C4-2B (cell line): ENCODE data around the gene OSBP.
"Not testable (repeated sequence)": the region's sequence is repeated elsewhere in the genome, so short reads cannot be mapped to it uniquely, and the experiment has no call there.

Experiments
- H3K27ac ChIP-seq: fragments of 450-650 bp; 2 replicates; pipeline ENCODE4 v1.5.1; 2017
- CTCF ChIP-seq: fragments of 450-650 bp; conservative IDR thresholded peaks from 2 replicates; pipeline ENCODE4 v1.5.1; 2017; ENCODE audit warnings: mild to moderate bottlenecking
- ZFX ChIP-seq: fragments of 450-650 bp; IDR thresholded peaks from 2 replicates; pipeline ENCODE4 v1.6.1; 2017

The OSBP gene

GRCh38 chr11:59545179-59546020, 70.2 kb downstream of the OSBP start:
- TF ChIP-seq ZFX: no peak
- no peak for TF ChIP-seq CTCF
- no peak overlapping the region for H3K27ac ChIP-seq

GRCh38 chr11:59544869-59545178, 70.8 kb downstream of the OSBP start:
- no peak for TF ChIP-seq ZFX
- TF ChIP-seq CTCF: no peak
- no peak overlapping the region for H3K27ac ChIP-seq

DNA sequence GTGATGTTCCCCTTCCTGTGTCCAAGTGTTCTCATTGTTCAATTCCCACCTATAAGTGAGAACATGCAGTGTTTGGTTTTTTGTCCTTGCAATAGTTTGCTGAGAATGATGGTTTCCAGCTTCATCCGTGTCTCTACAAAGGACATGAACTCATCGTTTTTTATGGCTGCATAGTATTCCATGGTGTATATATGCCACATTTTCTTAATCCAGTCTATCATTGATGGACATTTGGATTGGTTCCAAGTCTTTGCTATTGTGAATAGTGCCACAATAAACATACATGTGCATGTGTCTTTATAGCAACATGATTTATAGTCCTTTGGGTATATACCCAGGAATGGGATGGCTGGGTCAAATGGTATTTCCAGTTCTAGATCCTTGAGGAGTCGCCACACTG, 71.9 kb downstream of the OSBP start:
- H3K27ac ChIP-seq: not testable (repeated sequence)

DNA sequence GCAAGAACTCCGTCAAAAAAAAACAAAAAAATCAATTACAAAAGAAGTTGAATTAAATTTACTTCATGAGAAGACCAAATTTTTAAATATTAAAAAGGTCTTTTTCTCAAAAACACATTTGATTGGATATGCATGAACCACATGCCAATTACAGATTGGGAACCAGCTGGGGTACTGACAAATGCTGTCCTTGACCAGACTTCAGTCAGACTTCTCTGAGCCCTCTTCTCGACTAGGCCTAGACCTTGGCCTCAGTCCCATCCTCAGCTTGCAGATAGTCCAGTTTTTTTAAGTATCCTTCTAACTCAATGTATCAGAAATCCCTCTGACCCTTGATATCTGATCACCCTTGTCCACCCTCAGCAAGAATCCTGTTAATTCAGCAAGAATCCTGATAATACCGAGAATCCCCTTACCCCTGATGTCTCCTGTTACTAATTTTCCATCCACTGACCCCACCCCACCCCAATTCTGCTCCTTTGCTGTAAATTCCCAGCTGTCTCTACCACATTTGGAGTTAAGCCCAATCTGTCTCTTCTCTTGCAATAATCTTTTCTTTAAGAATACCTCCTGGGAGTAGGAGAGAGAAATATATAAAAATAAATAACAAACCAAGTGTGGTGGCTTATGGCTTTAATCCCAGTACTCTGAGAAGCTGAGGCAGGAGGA, 73.3 kb downstream of the OSBP start:
- TF ChIP-seq ZFX: no peak
- TF ChIP-seq CTCF: no peak

GRCh38 chr11:59534676-59535075, 80.9 kb downstream of the OSBP start:
- TF ChIP-seq ZFX: no peak

More for the DNA sequence above, 73.3 kb downstream of the OSBP start:
- no peak overlapping the region for H3K27ac ChIP-seq

GRCh38 chr11:59532620-59533019, 83.0 kb downstream of the OSBP start:
- H3K27ac ChIP-seq: no peak overlapping the region

More at GRCh38 chr11:59534676-59535075, 80.9 kb downstream of the OSBP start:
- no peak overlapping the region for H3K27ac ChIP-seq

DNA sequence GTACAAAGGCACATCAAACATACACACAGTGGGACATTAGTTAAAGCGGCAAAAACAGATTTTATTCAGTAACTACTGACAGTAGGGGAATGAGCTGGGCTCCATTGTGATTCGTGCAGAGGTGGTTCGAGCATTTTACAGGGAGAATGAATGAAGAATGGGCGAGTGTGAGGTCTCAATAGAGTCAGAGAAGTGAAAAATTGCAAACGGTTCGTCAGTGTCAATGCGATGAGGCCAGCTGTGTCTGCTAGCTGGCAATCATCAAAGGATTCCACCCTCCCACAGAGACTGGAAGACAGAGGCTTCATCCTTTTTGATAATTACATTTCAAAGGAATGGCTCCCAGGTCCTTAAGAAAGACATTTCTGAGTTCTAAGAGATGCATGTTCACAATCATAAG, 86.9 kb downstream of the OSBP start:
- no peak overlapping the region for H3K27ac ChIP-seq
- TF ChIP-seq CTCF (no peak), ZFX (no peak)

More at GRCh38 chr11:59532620-59533019, 83.0 kb downstream of the OSBP start:
- TF ChIP-seq CTCF (no peak), ZFX (no peak)
